ENCODE data around the gene PRAMEF4. TPM values are rescaled to one million over a fixed set of nuclear protein-coding genes. Genes with fewer than 3 reads are reported as not detected.
"Not testable (repeated sequence)": the region's sequence is repeated elsewhere in the genome, so short reads cannot be mapped to it uniquely, and the experiment has no call there.

Gene PRAMEF4
- total and polyA plus RNA-seq, 9 donors: not detected

GRCh38 chr1:12851779-12852178 lies 34.2 kb downstream of the PRAMEF4 start:
- no peaks in the 10 kb centered on the region for H3K9me3 ChIP-seq (replicated peaks; ENCODE audit: control insufficient read depth, low read depth, low read length)
- H3K36me3 ChIP-seq (ENCODE audit: control insufficient read depth, insufficient read depth, low read length): no peaks in the 10 kb centered on the region
- H3K27me3 ChIP-seq (ENCODE audit: control insufficient read depth, insufficient read depth, low read length): no peaks in the 10 kb centered on the region
- no peak overlapping the region for H3K4me3 ChIP-seq (ENCODE audit: low read length)
- no peak overlapping the region for H3K27ac ChIP-seq (ENCODE audit: low read length)
- DNase-seq: no peak
- no peaks in the 10 kb centered on the region for H3K4me1 ChIP-seq (ENCODE audit: control insufficient read depth, insufficient read depth, low read length)
- WGBS (ENCODE audit: insufficient coverage): no CpG with 5 or more reads among the region's 4 CpGs

DNA sequence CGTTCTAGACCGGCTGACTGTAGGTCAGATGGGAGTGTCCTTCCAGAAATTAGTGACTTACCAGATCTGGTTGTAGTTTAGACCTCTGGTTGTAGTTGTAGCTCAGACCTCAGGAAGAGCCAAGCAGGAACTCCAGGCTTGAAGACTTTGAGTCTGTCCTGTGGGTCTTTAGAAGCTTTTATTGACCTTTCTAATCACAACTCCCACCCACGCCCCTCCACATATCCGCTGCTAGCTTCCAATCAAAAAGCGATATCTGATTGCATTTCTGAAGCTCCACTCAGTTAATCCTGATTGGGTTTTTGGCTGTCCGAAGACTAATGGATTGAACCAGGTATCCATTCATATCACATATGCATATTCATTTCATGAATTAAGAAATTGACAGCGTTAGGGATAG lies 37.4 kb downstream of the PRAMEF4 start, which contains the start of gene HNRNPCL1:
TSS of gene HNRNPCL1 (minus strand) at position 101 of the 400 bp plus-strand sequence. CDS start 431 bp downstream, outside the sequence.
- H3K4me3 ChIP-seq (ENCODE audit: low read length); H3K27ac ChIP-seq (ENCODE audit: low read length); H3K27me3 ChIP-seq (ENCODE audit: control insufficient read depth, insufficient read depth, low read length); DNase-seq; H3K9me3 ChIP-seq (replicated peaks; ENCODE audit: control insufficient read depth, low read depth, low read length); H3K36me3 ChIP-seq (ENCODE audit: control insufficient read depth, insufficient read depth, low read length); H3K4me1 ChIP-seq (ENCODE audit: control insufficient read depth, insufficient read depth, low read length): not testable (repeated sequence)
- 88% methylated on average over 3 of the region's 7 CpGs for WGBS (ENCODE audit: insufficient coverage)

DNA sequence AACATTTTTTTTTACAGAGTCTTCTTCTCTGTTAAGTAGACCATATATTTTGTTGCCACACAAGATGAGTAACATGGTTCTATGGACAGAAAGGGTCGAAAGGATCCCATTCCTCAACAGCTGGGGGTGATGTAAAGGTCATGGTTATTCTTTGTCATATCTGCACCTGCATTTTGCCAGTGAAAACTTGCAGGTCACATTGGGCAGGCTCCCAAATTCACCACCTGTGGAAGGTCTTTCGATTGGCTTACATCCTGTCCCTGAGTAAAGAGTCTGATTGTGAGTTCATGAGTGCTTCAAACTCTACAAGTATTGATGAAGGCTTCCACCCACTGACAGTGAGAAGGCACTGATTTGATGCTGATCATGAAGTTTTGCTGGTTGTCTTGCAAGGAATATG lies 52.8 kb downstream of the PRAMEF4 start:
- not testable (repeated sequence) for DNase-seq; H3K4me1 ChIP-seq (ENCODE audit: control insufficient read depth, insufficient read depth, low read length); H3K4me3 ChIP-seq (ENCODE audit: low read length); H3K27ac ChIP-seq (ENCODE audit: low read length); H3K9me3 ChIP-seq (replicated peaks; ENCODE audit: control insufficient read depth, low read depth, low read length); H3K36me3 ChIP-seq (ENCODE audit: control insufficient read depth, insufficient read depth, low read length); H3K27me3 ChIP-seq (ENCODE audit: control insufficient read depth, insufficient read depth, low read length)
- WGBS (ENCODE audit: insufficient coverage): 40% methylated on average over 1 of the region's 2 CpGs

GRCh38 chr1:12831310-12831709 lies 54.7 kb downstream of the PRAMEF4 start, which contains the start of gene PRAMEF11:
Gene PRAMEF11 (minus strand): TSS chr1:12831410. CDS start chr1:12828789, 2,621 bp downstream.
- H3K27ac ChIP-seq (ENCODE audit: low read length); H3K4me3 ChIP-seq (ENCODE audit: low read length); H3K27me3 ChIP-seq (ENCODE audit: control insufficient read depth, insufficient read depth, low read length); H3K4me1 ChIP-seq (ENCODE audit: control insufficient read depth, insufficient read depth, low read length); H3K9me3 ChIP-seq (replicated peaks; ENCODE audit: control insufficient read depth, low read depth, low read length); H3K36me3 ChIP-seq (ENCODE audit: control insufficient read depth, insufficient read depth, low read length); DNase-seq: not testable (repeated sequence)
- WGBS (ENCODE audit: insufficient coverage): no CpG with 5 or more reads among the region's 3 CpGs

Other genes with a start within 250 kb of the PRAMEF4 start
- gene AADACL4, start 242.1 kb downstream of the PRAMEF4 start, total RNA-seq: 0.04 TPM
- under 1 TPM in 1 of 8 donors, not detected in 7; 0.12 TPM for gene AADACL4, start 242.1 kb downstream of the PRAMEF4 start, polyA plus RNA-seq (ENCODE audit: insufficient read depth in 1 of 8, insufficient read length in 8 of 8, low replicate concordance in 1 of 8)
- not detected for gene AADACL3, start 170.1 kb downstream of the PRAMEF4 start, total RNA-seq
- gene AADACL3, start 170.1 kb downstream of the PRAMEF4 start, polyA plus RNA-seq (ENCODE audit: insufficient read depth in 1 of 8, insufficient read length in 8 of 8, low replicate concordance in 1 of 8): under 1 TPM in 1 of 8 donors, not detected in 7; 0.14 TPM
- 0.62 TPM for gene CFAP107, start 140.0 kb downstream of the PRAMEF4 start, total RNA-seq
- gene CFAP107, start 140.0 kb downstream of the PRAMEF4 start, polyA plus RNA-seq (ENCODE audit: insufficient read depth in 1 of 8, insufficient read length in 8 of 8, low replicate concordance in 1 of 8): 1 to 10 TPM in 3 of 8 donors, under 1 TPM in 5; 0.26 to 2.3 (median 0.97) TPM
- not detected for gene PRAMEF12, start 112.5 kb downstream of the PRAMEF4 start, total RNA-seq
- gene PRAMEF12, start 112.5 kb downstream of the PRAMEF4 start, polyA plus RNA-seq (ENCODE audit: insufficient read depth in 1 of 8, insufficient read length in 8 of 8, low replicate concordance in 1 of 8): not detected
- not detected for gene PRAMEF1, start 94.8 kb downstream of the PRAMEF4 start, total RNA-seq
- not detected for gene PRAMEF1, start 94.8 kb downstream of the PRAMEF4 start, polyA plus RNA-seq (ENCODE audit: insufficient read depth in 1 of 8, insufficient read length in 8 of 8, low replicate concordance in 1 of 8)
- gene PRAMEF11, start 54.8 kb downstream of the PRAMEF4 start, total RNA-seq: not detected
- not detected for gene PRAMEF11, start 54.8 kb downstream of the PRAMEF4 start, polyA plus RNA-seq (ENCODE audit: insufficient read depth in 1 of 8, insufficient read length in 8 of 8, low replicate concordance in 1 of 8)
- gene HNRNPCL1, start 37.5 kb downstream of the PRAMEF4 start, total RNA-seq: not detected
- gene HNRNPCL1, start 37.5 kb downstream of the PRAMEF4 start, polyA plus RNA-seq (ENCODE audit: insufficient read depth in 1 of 8, insufficient read length in 8 of 8, low replicate concordance in 1 of 8): under 1 TPM in 3 of 8 donors, not detected in 5; 0.13 to 0.24 (median 0.15) TPM
- not detected for gene PRAMEF2, start 29.1 kb downstream of the PRAMEF4 start, total RNA-seq
- gene PRAMEF2, start 29.1 kb downstream of the PRAMEF4 start, polyA plus RNA-seq (ENCODE audit: insufficient read depth in 1 of 8, insufficient read length in 8 of 8, low replicate concordance in 1 of 8): not detected
- not detected for gene PRAMEF10, start 12.1 kb upstream of the PRAMEF4 start, total RNA-seq
- not detected for gene PRAMEF10, start 12.1 kb upstream of the PRAMEF4 start, polyA plus RNA-seq (ENCODE audit: insufficient read depth in 1 of 8, insufficient read length in 8 of 8, low replicate concordance in 1 of 8)
- gene PRAMEF7, start 30.4 kb upstream of the PRAMEF4 start, total RNA-seq: not detected
- gene PRAMEF7, start 30.4 kb upstream of the PRAMEF4 start, polyA plus RNA-seq (ENCODE audit: insufficient read depth in 1 of 8, insufficient read length in 8 of 8, low replicate concordance in 1 of 8): not detected
- gene PRAMEF6, start 61.4 kb upstream of the PRAMEF4 start, total RNA-seq: not detected
- not detected for gene PRAMEF6, start 61.4 kb upstream of the PRAMEF4 start, polyA plus RNA-seq (ENCODE audit: insufficient read depth in 1 of 8, insufficient read length in 8 of 8, low replicate concordance in 1 of 8)
- not detected for gene PRAMEF27, start 170.4 kb upstream of the PRAMEF4 start, total RNA-seq
- gene PRAMEF27, start 170.4 kb upstream of the PRAMEF4 start, polyA plus RNA-seq (ENCODE audit: insufficient read depth in 1 of 8, insufficient read length in 8 of 8, low replicate concordance in 1 of 8): not detected
- gene HNRNPCL3, start 174.6 kb upstream of the PRAMEF4 start, total RNA-seq: not detected
- gene HNRNPCL3, start 174.6 kb upstream of the PRAMEF4 start, polyA plus RNA-seq (ENCODE audit: insufficient read depth in 1 of 8, insufficient read length in 8 of 8, low replicate concordance in 1 of 8): not detected
- not detected for gene PRAMEF25, start 184.6 kb upstream of the PRAMEF4 start, total RNA-seq
- not detected for gene PRAMEF25, start 184.6 kb upstream of the PRAMEF4 start, polyA plus RNA-seq (ENCODE audit: insufficient read depth in 1 of 8, insufficient read length in 8 of 8, low replicate concordance in 1 of 8)
- not detected for gene HNRNPCL2, start 230.7 kb upstream of the PRAMEF4 start, total RNA-seq
- under 1 TPM in 1 of 8 donors, not detected in 7; 0.14 TPM for gene HNRNPCL2, start 230.7 kb upstream of the PRAMEF4 start, polyA plus RNA-seq (ENCODE audit: insufficient read depth in 1 of 8, insufficient read length in 8 of 8, low replicate concordance in 1 of 8)